Mammary epithelial cell (primary cell): ENCODE data around the gene LONP1.

Experiments
- EZH2 ChIP-seq: IDR thresholded peaks from 2 replicates; pipeline ENCODE4 v1.6.1; 2012; ENCODE audit warnings: low read length, inconsistent platforms, borderline replicate concordance
- TF ChIP-seq, protein P1 (sequence below), 2 donors: IDR thresholded peaks in 1 of 2; conservative IDR thresholded peaks in 1 of 2; 2 replicates each; pipeline ENCODE4 v1.5.1; 2011 to 2012; ENCODE audit warnings: inconsistent platforms in 2 of 2, low read length in 2 of 2, mild to moderate bottlenecking in 2 of 2, control low read depth in 1 of 2, low read depth in 1 of 2; ENCODE audit not compliant: insufficient read depth in 1 of 2; ENCODE audit errors: extremely low read depth in 1 of 2

DNA sequence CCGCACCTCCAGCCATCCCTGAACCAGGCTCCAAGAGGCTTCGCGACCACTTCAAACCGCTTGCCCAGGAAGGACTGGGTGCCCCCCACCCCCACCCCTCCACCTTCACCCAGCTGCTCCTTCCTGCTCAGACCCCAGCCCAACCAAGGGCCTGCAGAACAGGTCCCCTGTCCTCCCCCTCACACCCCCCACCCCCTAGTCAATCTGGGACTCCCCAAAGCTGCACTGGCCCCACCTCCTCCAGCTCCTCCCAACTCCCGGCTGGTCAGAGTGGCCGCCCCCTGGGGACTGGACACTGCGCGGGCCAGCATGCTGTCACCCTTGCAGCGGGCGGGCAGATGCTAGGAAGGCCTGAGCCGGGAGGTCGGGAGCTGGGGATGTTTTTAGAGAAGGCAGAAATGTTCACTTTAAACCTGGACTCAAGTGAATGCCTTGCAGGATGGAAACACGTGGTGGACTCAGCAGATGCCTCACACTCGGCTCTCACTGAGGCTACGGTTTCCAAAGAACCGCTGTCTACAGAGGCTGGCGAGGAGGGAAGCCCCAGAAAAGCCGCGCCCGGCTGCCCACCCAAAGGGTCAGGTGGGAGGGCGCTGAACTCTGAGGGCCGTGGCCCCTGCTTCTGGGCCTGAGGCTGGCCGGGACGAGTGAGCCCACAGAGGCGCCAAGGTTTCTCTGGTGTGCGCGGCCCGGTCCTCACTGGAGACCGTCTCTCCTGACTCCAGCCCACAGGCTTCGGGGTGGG, 21.9 kb downstream of the LONP1 start:
- TF ChIP-seq, protein P1, sequence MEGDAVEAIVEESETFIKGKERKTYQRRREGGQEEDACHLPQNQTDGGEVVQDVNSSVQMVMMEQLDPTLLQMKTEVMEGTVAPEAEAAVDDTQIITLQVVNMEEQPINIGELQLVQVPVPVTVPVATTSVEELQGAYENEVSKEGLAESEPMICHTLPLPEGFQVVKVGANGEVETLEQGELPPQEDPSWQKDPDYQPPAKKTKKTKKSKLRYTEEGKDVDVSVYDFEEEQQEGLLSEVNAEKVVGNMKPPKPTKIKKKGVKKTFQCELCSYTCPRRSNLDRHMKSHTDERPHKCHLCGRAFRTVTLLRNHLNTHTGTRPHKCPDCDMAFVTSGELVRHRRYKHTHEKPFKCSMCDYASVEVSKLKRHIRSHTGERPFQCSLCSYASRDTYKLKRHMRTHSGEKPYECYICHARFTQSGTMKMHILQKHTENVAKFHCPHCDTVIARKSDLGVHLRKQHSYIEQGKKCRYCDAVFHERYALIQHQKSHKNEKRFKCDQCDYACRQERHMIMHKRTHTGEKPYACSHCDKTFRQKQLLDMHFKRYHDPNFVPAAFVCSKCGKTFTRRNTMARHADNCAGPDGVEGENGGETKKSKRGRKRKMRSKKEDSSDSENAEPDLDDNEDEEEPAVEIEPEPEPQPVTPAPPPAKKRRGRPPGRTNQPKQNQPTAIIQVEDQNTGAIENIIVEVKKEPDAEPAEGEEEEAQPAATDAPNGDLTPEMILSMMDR (conservative IDR thresholded peaks at IDR 0.05 in 1 of 2, IDR thresholded peaks at IDR 0.05 in 1 of 2; ENCODE audit: extremely low read depth in 1 of 2, insufficient read depth in 1 of 2, low read depth in 1 of 2, low read length in 2 of 2) = no peak
- no peak for TF ChIP-seq EZH2
